DND-41 (cell line): ENCODE data around the gene PSME3IP1.

Source experiments
- ATAC-seq: fragments of 200-7000 bp; cut with Tn5 transposase; 3 replicates; pipeline ENCODE4 v1.9.1; 2021; ENCODE audit warnings: low read depth; ENCODE audit not compliant: insufficient read depth
- DNase-seq: peaks from one replicate; pipeline ENCODE4 v3.0.0-alpha.2; 2020
- H2AFZ ChIP-seq: 2 replicates; pipeline ENCODE4 v1.6.0; 2012; ENCODE audit warnings: low read depth, low read length
- H3K27ac ChIP-seq: 2 replicates; pipeline ENCODE4 v1.5.1; 2012; ENCODE audit warnings: low read length, inconsistent platforms
- H3K27me3 ChIP-seq: fragments of 200-600 bp; sonication (generic); 2 replicates; pipeline ENCODE4 v1.6.0; 2012; ENCODE audit warnings: low read length, mild to moderate bottlenecking, inconsistent platforms; ENCODE audit not compliant: insufficient read depth, poor library complexity
- H3K36me3 ChIP-seq: 2 replicates; pipeline ENCODE4 v1.5.1; 2012; ENCODE audit warnings: low read length, inconsistent platforms; ENCODE audit not compliant: insufficient read depth
- H3K4me1 ChIP-seq: 2 replicates; pipeline ENCODE4 v1.5.1; 2012; ENCODE audit warnings: mild to moderate bottlenecking, low read length; ENCODE audit not compliant: insufficient read depth
- H3K4me2 ChIP-seq: 2 replicates; pipeline ENCODE4 v1.6.0; 2012; ENCODE audit warnings: mild to moderate bottlenecking, moderate library complexity, low read length, inconsistent platforms; ENCODE audit not compliant: insufficient read depth
- H3K4me3 ChIP-seq, 2 experiments: fragments of 200-600 bp in 1 of 2; shearing (Covaris generic) in 1 of 2; 2 replicates each; pipeline ENCODE4 v1.5.1; 2012 to 2016; ENCODE audit warnings: inconsistent platforms in 2 of 2, low read length in 2 of 2, mild to moderate bottlenecking in 2 of 2, low read depth in 1 of 2, moderate library complexity in 1 of 2
- H3K79me2 ChIP-seq: 2 replicates; pipeline ENCODE4 v1.6.0; 2012; ENCODE audit warnings: low read length, inconsistent platforms; ENCODE audit not compliant: insufficient read depth
- H3K9ac ChIP-seq: 2 replicates; pipeline ENCODE4 v1.6.0; 2012; ENCODE audit warnings: low read depth, mild to moderate bottlenecking, inconsistent platforms, low read length, moderate library complexity
- H3K9me3 ChIP-seq: 2 replicates; pipeline ENCODE4 v1.5.1; 2012; ENCODE audit warnings: low read length, moderate library complexity, mild to moderate bottlenecking, inconsistent platforms; ENCODE audit not compliant: insufficient read depth, severe bottlenecking
- H4K20me1 ChIP-seq: 2 replicates; pipeline ENCODE4 v1.6.0; 2012; ENCODE audit warnings: low read length; ENCODE audit not compliant: insufficient read depth
- CTCF ChIP-seq: IDR thresholded peaks from 2 replicates; pipeline ENCODE4 v1.5.1; 2012; ENCODE audit warnings: borderline replicate concordance, low read length, moderate library complexity, mild to moderate bottlenecking; ENCODE audit not compliant: poor library complexity, severe bottlenecking; ENCODE audit errors: extremely low read depth
- EZH2 ChIP-seq: IDR thresholded peaks from 3 replicates; pipeline ENCODE4 v1.6.1; 2012; ENCODE audit warnings: borderline replicate concordance, low read depth, mild to moderate bottlenecking, moderate library complexity, low read length, inconsistent platforms; ENCODE audit not compliant: severe bottlenecking

The PSME3IP1 gene

GRCh38 chr16:57140931-57141668, 44.7 kb downstream of the PSME3IP1 start:
- ATAC-seq (no peak), DNase-seq (no peak)
- peak overlapping the region; percentile 67 for H3K27ac ChIP-seq
- no peak overlapping the region for H2AFZ ChIP-seq
- no peaks in the 10 kb centered on the region for H3K27me3 ChIP-seq
- TF ChIP-seq EZH2 (no peak), CTCF (no peak)
- H3K79me2 ChIP-seq, result no peaks in the 10 kb centered on the region
- peaks cover 23% of the 10 kb centered on the region for H3K4me1 ChIP-seq
- no peaks in the 10 kb centered on the region for H4K20me1 ChIP-seq
- H3K36me3 ChIP-seq, result no peaks in the 10 kb centered on the region
- H3K4me3 ChIP-seq, result no peak overlapping the region
- no peak overlapping the region for H3K9ac ChIP-seq
- H3K9me3 ChIP-seq, result no peaks in the 10 kb centered on the region
- H3K4me2 ChIP-seq, result no peak overlapping the region

- DNase-seq, result no peak
- Histone ChIP-seq H3K9me3 (no peaks in the 10 kb centered on the region), H3K4me1 (peaks cover 23% of the 10 kb centered on the region), H3K27me3 (no peaks in the 10 kb centered on the region), H3K4me2 (no peak overlapping the region), H4K20me1 (no peaks in the 10 kb centered on the region), H3K79me2 (no peaks in the 10 kb centered on the region), H2AFZ (no peak overlapping the region), H3K36me3 (no peaks in the 10 kb centered on the region), H3K27ac (no peak overlapping the region), H3K9ac (no peak overlapping the region), H3K4me3 (no peak overlapping the region)
- TF ChIP-seq EZH2 (no peak), CTCF (no peak)
- no peak for ATAC-seq
Measured at GRCh38 chr16:57138281-57138935, 47.4 kb downstream of the PSME3IP1 start.

- Histone ChIP-seq H3K79me2 (no peaks in the 10 kb centered on the region), H3K9ac (no peak overlapping the region), H3K27ac (no peak overlapping the region), H3K9me3 (no peaks in the 10 kb centered on the region), H3K4me3 (no peak overlapping the region), H3K27me3 (no peaks in the 10 kb centered on the region), H3K36me3 (no peaks in the 10 kb centered on the region), H3K4me2 (no peak overlapping the region), H3K4me1 (peaks cover 18% of the 10 kb centered on the region), H2AFZ (no peak overlapping the region), H4K20me1 (no peaks in the 10 kb centered on the region)
- no peak for TF ChIP-seq CTCF
- ATAC-seq (no peak), DNase-seq (no peak)
Measured at GRCh38 chr16:57137566-57138273, 48.1 kb downstream of the PSME3IP1 start.
